Measurements from ENCODE around the gene PTGDR2.
"Not testable (repeated sequence)": the region's sequence is repeated elsewhere in the genome, so short reads cannot be mapped to it uniquely, and the experiment has no call there.

Gene PTGDR2

DNA sequence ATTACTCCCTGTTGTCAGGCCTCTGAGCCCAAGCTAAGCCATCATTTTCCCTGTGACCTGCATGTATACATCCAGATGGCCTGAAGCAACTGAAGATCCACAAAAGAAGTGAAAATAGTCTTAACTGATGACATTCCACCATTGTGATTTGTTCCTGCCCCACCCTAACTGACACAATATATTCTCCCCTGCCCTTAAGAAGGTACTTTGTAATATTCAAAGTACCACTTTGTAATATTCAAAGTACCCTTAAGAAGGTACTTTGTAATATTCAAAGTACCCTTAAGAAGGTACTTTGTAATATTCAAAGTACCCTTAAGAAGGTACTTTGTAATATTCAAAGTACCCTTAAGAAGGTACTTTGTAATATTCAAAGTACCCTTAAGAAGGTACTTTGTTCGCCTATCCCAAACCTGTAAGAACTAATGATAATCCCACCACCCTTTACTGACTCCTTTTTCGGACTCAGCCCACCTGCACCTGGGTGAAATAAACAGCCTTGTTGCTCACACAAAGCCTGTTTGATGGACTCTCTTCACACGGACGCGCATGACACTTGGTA is 31.9 kb downstream of the PTGDR2 start:
- not testable (repeated sequence) for H3K23ac ChIP-seq (ENCODE audit: low read depth, low read length, poor library complexity); H3K9ac ChIP-seq (ENCODE audit: low read depth, low read length, poor library complexity); H3K36me3 ChIP-seq (replicated peaks in 1 of 2; ENCODE audit: control insufficient read depth in 2 of 2, insufficient read depth in 2 of 2, low read length in 2 of 2); H3K4me2 ChIP-seq (ENCODE audit: insufficient read depth, low read length, poor library complexity, severe bottlenecking); H2BK120ac ChIP-seq (ENCODE audit: low read depth, low read length); H3K27ac ChIP-seq (replicated peaks; ENCODE audit: low read length); H3K4ac ChIP-seq (ENCODE audit: low read length); H3K79me1 ChIP-seq (ENCODE audit: low read depth, low read length); H2BK15ac ChIP-seq (ENCODE audit: low read length); H3K4me3 ChIP-seq (ENCODE audit: low read length in 2 of 2); H3K4me1 ChIP-seq (ENCODE audit: control insufficient read depth in 2 of 2, insufficient read depth in 1 of 2, low read depth in 1 of 2, low read length in 2 of 2); H3K18ac ChIP-seq (ENCODE audit: low read length); H2BK12ac ChIP-seq (ENCODE audit: low read length); H3K9me3 ChIP-seq (replicated peaks in 1 of 2; ENCODE audit: control insufficient read depth in 2 of 2, insufficient read depth in 1 of 2, low read depth in 1 of 2, low read length in 2 of 2); H4K91ac ChIP-seq (ENCODE audit: low read depth, low read length, poor library complexity); H2AK5ac ChIP-seq (ENCODE audit: low read depth, low read length); DNase-seq (ENCODE audit: low spot score); H4K8ac ChIP-seq (ENCODE audit: low read depth, low read length); H2BK5ac ChIP-seq (ENCODE audit: low read length); H3K14ac ChIP-seq (ENCODE audit: low read length); H2AFZ ChIP-seq (ENCODE audit: low read length)
- no CpG with 5 or more reads among the region's 5 CpGs for WGBS, 2 donors (ENCODE audit: extremely low coverage in 2 of 2, insufficient read length in 2 of 2, insufficient replicate concordance in 1 of 2)
- H3K27me3 ChIP-seq (ENCODE audit: control insufficient read depth in 3 of 3, insufficient read depth in 3 of 3, low read depth in 1 of 3, low read length in 3 of 3) = peaks cover 0 to 13% (median 0%) of the 10 kb centered on the region in 3 experiments

GRCh38 chr11:60821827-60822599 is 33.7 kb downstream of the PTGDR2 start:
- no CpG with 5 or more reads among the region's 15 CpGs for WGBS, 2 donors (ENCODE audit: extremely low coverage in 2 of 2, insufficient read length in 2 of 2, insufficient replicate concordance in 1 of 2)
- Histone ChIP-seq H2BK15ac (ENCODE audit: low read length) (no peak overlapping the region), H2BK120ac (ENCODE audit: low read depth, low read length) (no peak overlapping the region), H3K27me3 (ENCODE audit: control insufficient read depth in 3 of 3, insufficient read depth in 3 of 3, low read depth in 1 of 3, low read length in 3 of 3) (peaks cover 0 to 10% (median 0%) of the 10 kb centered on the region in 3 experiments), H3K18ac (ENCODE audit: low read length) (no peak overlapping the region), H3K4me2 (ENCODE audit: insufficient read depth, low read length, poor library complexity, severe bottlenecking) (no peak overlapping the region), H4K8ac (ENCODE audit: low read depth, low read length) (no peak overlapping the region), H3K36me3 (replicated peaks in 1 of 2; ENCODE audit: control insufficient read depth in 2 of 2, insufficient read depth in 2 of 2, low read length in 2 of 2) (no peaks in the 10 kb centered on the region), H2BK12ac (ENCODE audit: low read length) (no peak overlapping the region), H3K4me3 (ENCODE audit: low read length in 2 of 2) (no peak overlapping the region), H3K14ac (ENCODE audit: low read length) (no peak overlapping the region), H2AK5ac (ENCODE audit: low read depth, low read length) (peak overlapping the region; percentile 22), H3K23ac (ENCODE audit: low read depth, low read length, poor library complexity) (no peak overlapping the region), H3K9me3 (replicated peaks in 1 of 2; ENCODE audit: control insufficient read depth in 2 of 2, insufficient read depth in 1 of 2, low read depth in 1 of 2, low read length in 2 of 2) (peaks cover 7% of the 10 kb centered on the region in 2 donors), H3K9ac (ENCODE audit: low read depth, low read length, poor library complexity) (no peak overlapping the region), H4K91ac (ENCODE audit: low read depth, low read length, poor library complexity) (no peak overlapping the region), H3K4me1 (ENCODE audit: control insufficient read depth in 2 of 2, insufficient read depth in 1 of 2, low read depth in 1 of 2, low read length in 2 of 2) (no peaks in the 10 kb centered on the region), H3K27ac (replicated peaks; ENCODE audit: low read length) (no peak overlapping the region), H2BK5ac (ENCODE audit: low read length) (no peak overlapping the region), H2AFZ (ENCODE audit: low read length) (no peak overlapping the region), H3K4ac (ENCODE audit: low read length) (no peak overlapping the region), H3K79me1 (ENCODE audit: low read depth, low read length) (no peaks in the 10 kb centered on the region)
- DNase-seq (ENCODE audit: low spot score) = no peak

GRCh38 chr11:60818057-60818456 is 37.7 kb downstream of the PTGDR2 start:
- no peak overlapping the region for H2AK5ac ChIP-seq (ENCODE audit: low read depth, low read length)
- no peak overlapping the region for H4K8ac ChIP-seq (ENCODE audit: low read depth, low read length)

GRCh38 chr11:60816590-60817157 is 39.1 kb downstream of the PTGDR2 start:
- Histone ChIP-seq H3K23ac (ENCODE audit: low read depth, low read length, poor library complexity) (no peak overlapping the region), H3K27me3 (ENCODE audit: control insufficient read depth in 3 of 3, insufficient read depth in 3 of 3, low read depth in 1 of 3, low read length in 3 of 3) (peaks cover 0 to 3% (median 0%) of the 10 kb centered on the region in 3 experiments), H3K9me3 (replicated peaks in 1 of 2; ENCODE audit: control insufficient read depth in 2 of 2, insufficient read depth in 1 of 2, low read depth in 1 of 2, low read length in 2 of 2) (peaks cover 11 to 14% of the 10 kb centered on the region in 2 donors), H3K18ac (ENCODE audit: low read length) (no peak overlapping the region), H2AFZ (ENCODE audit: low read length) (no peak overlapping the region), H2BK120ac (ENCODE audit: low read depth, low read length) (no peak overlapping the region), H3K4me3 (ENCODE audit: low read length in 2 of 2) (no peak overlapping the region), H2BK5ac (ENCODE audit: low read length) (no peak overlapping the region), H3K4me1 (ENCODE audit: control insufficient read depth in 2 of 2, insufficient read depth in 1 of 2, low read depth in 1 of 2, low read length in 2 of 2) (no peaks in the 10 kb centered on the region), H3K4me2 (ENCODE audit: insufficient read depth, low read length, poor library complexity, severe bottlenecking) (no peak overlapping the region), H3K9ac (ENCODE audit: low read depth, low read length, poor library complexity) (no peak overlapping the region), H4K8ac (ENCODE audit: low read depth, low read length) (no peak overlapping the region), H3K79me1 (ENCODE audit: low read depth, low read length) (no peaks in the 10 kb centered on the region), H3K4ac (ENCODE audit: low read length) (no peak overlapping the region), H2AK5ac (ENCODE audit: low read depth, low read length) (no peak overlapping the region), H3K27ac (replicated peaks; ENCODE audit: low read length) (no peak overlapping the region), H2BK12ac (ENCODE audit: low read length) (no peak overlapping the region), H2BK15ac (ENCODE audit: low read length) (no peak overlapping the region), H4K91ac (ENCODE audit: low read depth, low read length, poor library complexity) (no peak overlapping the region), H3K36me3 (replicated peaks in 1 of 2; ENCODE audit: control insufficient read depth in 2 of 2, insufficient read depth in 2 of 2, low read length in 2 of 2) (no peaks in the 10 kb centered on the region), H3K14ac (ENCODE audit: low read length) (no peak overlapping the region)
- WGBS, 2 donors (ENCODE audit: extremely low coverage in 2 of 2, insufficient read length in 2 of 2, insufficient replicate concordance in 1 of 2) = no CpG with 5 or more reads among the region's 2 CpGs
- DNase-seq (ENCODE audit: low spot score) = no peak

More at GRCh38 chr11:60818057-60818456, 37.7 kb downstream of the PTGDR2 start:
- no peak overlapping the region for H3K27ac ChIP-seq (replicated peaks; ENCODE audit: low read length)
- H2AFZ ChIP-seq (ENCODE audit: low read length) = no peak overlapping the region
- H3K9me3 ChIP-seq (replicated peaks in 1 of 2; ENCODE audit: control insufficient read depth in 2 of 2, insufficient read depth in 1 of 2, low read depth in 1 of 2, low read length in 2 of 2) = peaks cover 11 to 14% of the 10 kb centered on the region in 2 donors
- H3K4me1 ChIP-seq (ENCODE audit: control insufficient read depth in 2 of 2, insufficient read depth in 1 of 2, low read depth in 1 of 2, low read length in 2 of 2) = no peaks in the 10 kb centered on the region
- no peak overlapping the region for H4K91ac ChIP-seq (ENCODE audit: low read depth, low read length, poor library complexity)
- H2BK5ac ChIP-seq (ENCODE audit: low read length) = no peak overlapping the region
- no peak overlapping the region for H3K14ac ChIP-seq (ENCODE audit: low read length)
- no peak for DNase-seq (ENCODE audit: low spot score)
- H3K4me3 ChIP-seq (ENCODE audit: low read length in 2 of 2) = no peak overlapping the region
- H2BK15ac ChIP-seq (ENCODE audit: low read length) = no peak overlapping the region
- no peak overlapping the region for H3K18ac ChIP-seq (ENCODE audit: low read length)
- H3K27me3 ChIP-seq (ENCODE audit: control insufficient read depth in 3 of 3, insufficient read depth in 3 of 3, low read depth in 1 of 3, low read length in 3 of 3) = peaks cover 0 to 3% (median 0%) of the 10 kb centered on the region in 3 experiments
- no peak overlapping the region for H3K4ac ChIP-seq (ENCODE audit: low read length)
- no peak overlapping the region for H2BK120ac ChIP-seq (ENCODE audit: low read depth, low read length)
- no peaks in the 10 kb centered on the region for H3K36me3 ChIP-seq (replicated peaks in 1 of 2; ENCODE audit: control insufficient read depth in 2 of 2, insufficient read depth in 2 of 2, low read length in 2 of 2)
- WGBS, 2 donors (ENCODE audit: extremely low coverage in 2 of 2, insufficient read length in 2 of 2, insufficient replicate concordance in 1 of 2) = no CpG with 5 or more reads among the region's 4 CpGs
- H2BK12ac ChIP-seq (ENCODE audit: low read length) = no peak overlapping the region
- no peaks in the 10 kb centered on the region for H3K79me1 ChIP-seq (ENCODE audit: low read depth, low read length)
- no peak overlapping the region for H3K23ac ChIP-seq (ENCODE audit: low read depth, low read length, poor library complexity)
- H3K4me2 ChIP-seq (ENCODE audit: insufficient read depth, low read length, poor library complexity, severe bottlenecking) = no peak overlapping the region
- no peak overlapping the region for H3K9ac ChIP-seq (ENCODE audit: low read depth, low read length, poor library complexity)
